ENCODE data around the gene KCNIP2. TPM values are rescaled to one million over a fixed set of nuclear protein-coding genes. Genes with fewer than 3 reads are reported as not detected.

The KCNIP2 gene
- total RNA-seq, 1 experiment from 2014 or later = 3.0 TPM

DNA sequence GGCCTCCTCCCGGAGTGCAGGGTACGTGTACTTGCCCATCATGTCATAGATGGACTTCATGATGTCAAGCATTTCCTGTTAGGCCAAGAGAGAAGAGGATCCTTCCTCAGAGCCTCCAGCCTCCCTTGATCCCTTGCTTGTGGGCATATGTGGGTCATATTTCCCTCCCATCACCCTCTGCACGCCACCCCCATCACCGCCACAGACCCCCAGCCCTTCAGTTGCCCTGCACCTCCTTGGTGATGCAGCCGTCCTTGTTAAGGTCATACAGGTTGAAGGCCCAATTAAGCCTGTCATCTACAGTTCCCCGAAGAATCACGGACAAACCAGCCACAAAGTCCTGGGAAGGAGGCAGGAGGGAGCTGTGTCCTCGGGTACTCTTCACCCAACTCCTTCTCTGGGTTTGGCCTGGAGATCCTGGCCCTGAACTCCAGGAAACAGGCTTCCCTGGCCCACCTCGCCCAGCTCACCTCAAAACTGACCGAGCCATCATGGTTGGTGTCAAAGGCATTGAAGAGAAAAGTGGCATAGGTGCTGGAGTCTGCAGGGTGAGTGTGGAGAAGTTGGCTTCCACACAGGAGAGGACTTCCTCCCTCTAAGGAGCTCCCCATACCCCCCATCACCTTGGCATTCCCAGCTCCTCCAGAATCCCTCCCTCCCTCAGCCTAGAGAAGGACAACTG is 15.5 kb downstream of the KCNIP2 start:
- Histone ChIP-seq H3K9me3 (ENCODE audit: control insufficient read depth, low read depth, low read length) (no peaks in the 10 kb centered on the region), H3K4me2 (ENCODE audit: insufficient read depth, insufficient read length, low read length) (no peak overlapping the region), H2BK15ac (ENCODE audit: low read depth, low read length) (no peak overlapping the region), H3K4ac (ENCODE audit: low read depth, low read length) (no peak overlapping the region), H2AFZ (ENCODE audit: low read length) (no peak overlapping the region), H3K18ac (ENCODE audit: insufficient read length, low read depth, low read length) (no peak overlapping the region), H2BK20ac (ENCODE audit: low read depth, low read length, poor library complexity, severe bottlenecking) (no peak overlapping the region), H2AK5ac (ENCODE audit: insufficient read length, low read length) (no peak overlapping the region), H3K27me3 (ENCODE audit: insufficient read depth, low read length) (no peaks in the 10 kb centered on the region), H4K20me1 (ENCODE audit: control insufficient read depth, insufficient read depth, insufficient read length) (peaks cover 3% of the 10 kb centered on the region), H3K23me2 (ENCODE audit: insufficient read length, low read depth, low read length, poor library complexity, severe bottlenecking) (peaks cover 19% of the 10 kb centered on the region), H2BK5ac (ENCODE audit: insufficient read length, low read length) (no peak overlapping the region), H3K79me2 (ENCODE audit: insufficient read depth, low read length) (no peaks in the 10 kb centered on the region), H3K56ac (ENCODE audit: insufficient read length, low read depth, low read length) (no peak overlapping the region), H3K27ac (ENCODE audit: insufficient read length, low read depth, low read length) (no peak overlapping the region), H3T11ph (ENCODE audit: low read length) (no peak overlapping the region), H4K5ac (ENCODE audit: insufficient read length, low read depth, low read length) (no peak overlapping the region), H3K79me1 (ENCODE audit: insufficient read depth, low read depth, low read length, poor library complexity, severe bottlenecking) (no peaks in the 10 kb centered on the region), H4K8ac (replicated peaks; ENCODE audit: insufficient read length, low read depth, low read length) (no peak overlapping the region), H3K9ac (ENCODE audit: extremely low read depth, insufficient read length, low read length) (no peak overlapping the region), H3K14ac (ENCODE audit: insufficient read depth, low read length) (no peak overlapping the region), H3K23ac (ENCODE audit: insufficient read length, low read depth, low read length) (no peak overlapping the region), H4K91ac (ENCODE audit: insufficient read length, low read depth, low read length) (no peak overlapping the region), H2BK120ac (ENCODE audit: low read depth, low read length, poor library complexity, severe bottlenecking) (no peak overlapping the region), H2BK12ac (ENCODE audit: insufficient read length, low read depth, low read length) (no peak overlapping the region), H3K4me1 (ENCODE audit: insufficient read depth, low read length) (peaks cover 6% of the 10 kb centered on the region; the same call in 1 of the 2 replicates)
- H3K4me1 Mint-ChIP-seq = peaks cover 18 to 23% of the 10 kb centered on the region in 2 experiments
- H3K27me3 Mint-ChIP-seq (ENCODE audit: low read depth) = peaks cover 7% of the 10 kb centered on the region
- peaks cover 3 to 9% (median 6%) of the 10 kb centered on the region in 3 experiments; a peak in 6 of 7 replicates for H3K36me3 Mint-ChIP-seq (ENCODE audit: insufficient read depth in 1 of 3, low read depth in 3 of 3)
- WGBS (ENCODE audit: extremely low coverage, insufficient read length, low lambda C conversion rate) = no CpG with 5 or more reads among the region's 10 CpGs
- no peak overlapping the region; a peak in 1 of 5 replicates for H3K4me3 Mint-ChIP-seq
- TF ChIP-seq, protein P1, sequence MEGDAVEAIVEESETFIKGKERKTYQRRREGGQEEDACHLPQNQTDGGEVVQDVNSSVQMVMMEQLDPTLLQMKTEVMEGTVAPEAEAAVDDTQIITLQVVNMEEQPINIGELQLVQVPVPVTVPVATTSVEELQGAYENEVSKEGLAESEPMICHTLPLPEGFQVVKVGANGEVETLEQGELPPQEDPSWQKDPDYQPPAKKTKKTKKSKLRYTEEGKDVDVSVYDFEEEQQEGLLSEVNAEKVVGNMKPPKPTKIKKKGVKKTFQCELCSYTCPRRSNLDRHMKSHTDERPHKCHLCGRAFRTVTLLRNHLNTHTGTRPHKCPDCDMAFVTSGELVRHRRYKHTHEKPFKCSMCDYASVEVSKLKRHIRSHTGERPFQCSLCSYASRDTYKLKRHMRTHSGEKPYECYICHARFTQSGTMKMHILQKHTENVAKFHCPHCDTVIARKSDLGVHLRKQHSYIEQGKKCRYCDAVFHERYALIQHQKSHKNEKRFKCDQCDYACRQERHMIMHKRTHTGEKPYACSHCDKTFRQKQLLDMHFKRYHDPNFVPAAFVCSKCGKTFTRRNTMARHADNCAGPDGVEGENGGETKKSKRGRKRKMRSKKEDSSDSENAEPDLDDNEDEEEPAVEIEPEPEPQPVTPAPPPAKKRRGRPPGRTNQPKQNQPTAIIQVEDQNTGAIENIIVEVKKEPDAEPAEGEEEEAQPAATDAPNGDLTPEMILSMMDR (conservative IDR thresholded peaks at IDR 0.05) = no peak
- no peak for DNase-seq
- H3K9me3 Mint-ChIP-seq = no peaks in the 10 kb centered on the region
- no peak overlapping the region for H3K27ac Mint-ChIP-seq

Data from H9 (cell line).